HCT116 (cell line): ENCODE measurements around the gene ANKRD13C.

Source experiments
- EGR1 ChIP-seq: IDR thresholded peaks from 2 replicates; pipeline ENCODE4 v1.6.1; 2012; ENCODE audit warnings: low read depth
- ZNF274 ChIP-seq: fragments of 200-500 bp; sonication (Bioruptor generic); IDR thresholded peaks from 2 replicates; pipeline ENCODE4 v1.6.1; 2014; ENCODE audit warnings: mild to moderate bottlenecking, low read depth, low read length, inconsistent platforms

DNA sequence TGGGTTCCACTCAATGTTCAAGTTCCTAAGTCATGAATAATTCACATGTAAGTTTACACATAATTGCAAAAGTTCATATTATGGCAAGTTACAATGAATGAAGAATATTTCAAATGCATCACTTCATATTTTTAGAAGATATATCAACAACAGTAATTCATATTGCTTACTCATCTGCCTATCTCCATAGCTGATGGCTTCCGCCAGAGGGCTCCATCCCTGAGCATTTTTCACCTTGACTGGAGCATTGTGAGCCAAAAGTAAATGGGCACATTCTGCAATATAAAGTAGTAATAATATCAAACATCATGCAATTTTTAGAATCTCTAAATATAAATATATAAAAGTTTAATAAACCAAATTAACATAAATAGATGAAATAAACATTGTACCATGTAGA is 29.8 kb downstream of the ANKRD13C start:
- TF ChIP-seq EGR1 (no peak), ZNF274 (no peak)
